ENCODE results near the gene MEF2B.

The MEF2B gene

DNA sequence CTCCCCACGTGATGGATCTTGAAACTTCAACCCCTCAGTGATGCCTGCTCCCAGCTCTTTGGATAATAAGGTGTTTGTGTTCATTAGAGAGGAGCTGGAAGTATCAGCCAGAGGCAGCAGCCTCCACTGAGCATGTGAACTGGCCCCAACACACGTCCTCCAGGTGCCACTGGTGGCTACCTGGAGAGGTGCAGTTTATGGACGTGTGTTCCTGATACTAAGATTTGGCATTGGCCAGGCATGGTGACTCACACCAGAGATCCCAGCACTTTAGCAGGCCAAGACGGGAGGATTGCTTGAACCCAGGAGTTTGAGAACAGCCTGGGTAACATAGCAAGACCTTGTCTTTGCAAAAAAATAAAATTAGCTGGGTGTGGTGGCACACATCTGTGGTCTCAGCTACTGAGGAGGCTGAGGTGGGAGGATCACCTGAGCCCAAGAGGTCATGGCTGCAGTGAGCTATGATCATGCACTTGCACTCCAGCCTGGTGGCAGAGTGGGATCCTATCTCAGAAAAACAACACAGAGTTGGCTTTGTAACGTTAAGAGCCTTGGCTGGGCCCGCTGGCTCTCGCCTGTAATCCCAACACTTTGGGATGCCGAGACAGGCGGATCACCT is 71.9 kb downstream of the MEF2B start:
- H3K9me3 ChIP-seq (replicated peaks in 1 of 11): no peaks in the 10 kb centered on the region
- peaks cover 0 to 18% (median 0%) of the 10 kb centered on the region in 11 experiments; a peak in 2 of 22 replicates for H4K20me1 ChIP-seq
- no peak overlapping the region for H3K27ac ChIP-seq
- H3K9ac ChIP-seq: no peak overlapping the region
- H3K4me2 ChIP-seq: no peak overlapping the region
- no peaks in the 10 kb centered on the region for H3K27me3 ChIP-seq
- no peak overlapping the region for H3K4me3 ChIP-seq
- H3K4me1 ChIP-seq: no peaks in the 10 kb centered on the region
- H3K36me3 ChIP-seq: peaks cover 4 to 62% (median 38%) of the 10 kb centered on the region in 11 experiments; a peak in 15 of 22 replicates
- no peak for TF ChIP-seq Cebpa-rat (IDR thresholded peaks at IDR 0.05)

- Histone ChIP-seq H3K4me2 (no peak overlapping the region), H3K27me3 (no peaks in the 10 kb centered on the region), H3K27ac (no peak overlapping the region), H4K20me1 (peaks cover 0 to 30% (median 0%) of the 10 kb centered on the region in 11 experiments; a peak in 3 of 22 replicates), H3K9ac (no peak overlapping the region), H3K36me3 (peaks cover 4 to 53% (median 38%) of the 10 kb centered on the region in 11 experiments; a peak in 15 of 22 replicates), H3K4me3 (no peak overlapping the region), H3K9me3 (replicated peaks in 1 of 11) (no peaks in the 10 kb centered on the region), H3K4me1 (no peaks in the 10 kb centered on the region)
- TF ChIP-seq Cebpa-rat (IDR thresholded peaks at IDR 0.05): no peak
Measured at GRCh38 chr19:19096641-19097627, 73.1 kb downstream of the MEF2B start.

DNA sequence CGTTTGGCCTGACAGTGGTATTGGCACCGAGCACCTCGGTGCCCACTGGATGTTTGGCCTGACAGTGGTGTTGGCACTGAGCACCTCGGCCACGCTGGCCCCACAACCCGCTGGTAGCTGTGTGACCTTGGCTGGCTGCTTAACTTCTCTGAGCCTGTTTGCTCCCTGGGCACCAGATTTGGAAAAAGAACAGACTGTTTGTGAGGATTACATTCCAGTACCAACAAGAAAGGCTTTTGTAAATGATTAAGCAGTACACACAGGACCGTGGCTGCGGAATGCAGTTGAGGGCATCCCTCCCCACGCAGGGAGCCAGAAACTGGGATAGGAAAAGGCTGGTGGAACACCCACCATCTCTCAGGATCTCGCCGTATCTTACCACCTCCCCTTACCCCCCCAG is 74.4 kb downstream of the MEF2B start:
- Histone ChIP-seq H3K36me3 (peaks cover 4 to 47% (median 26%) of the 10 kb centered on the region in 11 experiments; a peak in 14 of 22 replicates), H3K9ac (no peak overlapping the region), H3K27me3 (no peaks in the 10 kb centered on the region), H3K9me3 (replicated peaks in 1 of 11) (no peaks in the 10 kb centered on the region), H4K20me1 (peaks cover 0 to 28% (median 0%) of the 10 kb centered on the region in 11 experiments; a peak in 4 of 22 replicates), H3K4me1 (peaks cover 0 to 3% (median 0%) of the 10 kb centered on the region in 10 experiments; a peak in 3 of 20 replicates), H3K27ac (no peak overlapping the region), H3K4me3 (no peak overlapping the region), H3K4me2 (no peak overlapping the region)
- TF ChIP-seq Cebpa-rat (IDR thresholded peaks at IDR 0.05): no peak
